OCI-LY1 (cell line): ENCODE measurements around the gene BEND7.

Experiments
- H2AFZ ChIP-seq: fragments of 200-600 bp; sonication (generic), shearing (Covaris generic); 2 replicates; pipeline ENCODE4 v1.6.0; 2014; ENCODE audit warnings: antibody characterized with exemption, mild to moderate bottlenecking, low read length
- H3F3A ChIP-seq: fragments of 200-600 bp; sonication (generic), shearing (Covaris generic); 2 replicates; pipeline ENCODE4 v1.6.0; 2014; ENCODE audit warnings: mild to moderate bottlenecking, antibody characterized with exemption, low read length, moderate library complexity; ENCODE audit not compliant: insufficient read depth
- H3K27ac ChIP-seq: fragments of 200-600 bp; sonication (generic); 2 replicates; pipeline ENCODE4 v1.5.1; 2014; ENCODE audit warnings: low read length, mixed run types, mild to moderate bottlenecking, low read depth; ENCODE audit not compliant: poor library complexity, severe bottlenecking
- H3K27me3 ChIP-seq: fragments of 200-600 bp; sonication (generic); 2 replicates; pipeline ENCODE4 v1.6.0; 2014; ENCODE audit warnings: antibody characterized with exemption, mild to moderate bottlenecking, low read length, moderate library complexity; ENCODE audit not compliant: insufficient read depth
- H3K36me3 ChIP-seq: fragments of 200-600 bp; sonication (generic); 2 replicates; pipeline ENCODE4 v1.6.1; 2014; ENCODE audit warnings: mild to moderate bottlenecking, antibody characterized with exemption, low read length, moderate library complexity, mixed read lengths; ENCODE audit not compliant: insufficient read depth
- H3K4me1 ChIP-seq: fragments of 200-600 bp; sonication (generic); 2 replicates; pipeline ENCODE4 v1.5.1; 2014; ENCODE audit warnings: mild to moderate bottlenecking, low read length, moderate library complexity; ENCODE audit not compliant: insufficient read depth, severe bottlenecking
- H3K4me2 ChIP-seq: fragments of 200-600 bp; sonication (generic), shearing (Covaris generic); 2 replicates; pipeline ENCODE4 v1.6.1; 2014; ENCODE audit warnings: low read length
- H3K4me3 ChIP-seq: fragments of 200-600 bp; sonication (generic); 2 replicates; pipeline ENCODE4 v1.5.1; 2014; ENCODE audit warnings: low read length, low read depth, mild to moderate bottlenecking, mixed read lengths; ENCODE audit not compliant: poor library complexity, severe bottlenecking
- H3K79me2 ChIP-seq: fragments of 200-600 bp; shearing (Covaris generic); 2 replicates; pipeline ENCODE4 v1.6.1; 2016; ENCODE audit warnings: mixed run types, low read length, mixed read lengths; ENCODE audit not compliant: insufficient read depth
- H3K9ac ChIP-seq: fragments of 200-600 bp; sonication (generic), shearing (Covaris generic); 2 replicates; pipeline ENCODE4 v1.6.1; 2014; ENCODE audit warnings: mild to moderate bottlenecking, low read length, mixed read lengths
- H3K9me2 ChIP-seq: fragments of 200-600 bp; sonication (generic), shearing (Covaris generic); 2 replicates; pipeline ENCODE4 v1.6.1; 2014; ENCODE audit warnings: low read depth, mild to moderate bottlenecking, low read length, mixed read lengths
- H3K9me3 ChIP-seq: fragments of 200-600 bp; shearing (Covaris generic); 2 replicates; pipeline ENCODE4 v1.6.1; 2014; ENCODE audit warnings: low read length, mixed read lengths
- H4K20me1 ChIP-seq: fragments of 200-600 bp; sonication (generic), shearing (Covaris generic); 2 replicates; pipeline ENCODE4 v1.6.0; 2016; ENCODE audit warnings: mild to moderate bottlenecking, low read length; ENCODE audit not compliant: insufficient read depth
- CTCF ChIP-seq: fragments of 200-600 bp; sonication (generic), shearing (Covaris generic); IDR thresholded peaks from 2 replicates; pipeline ENCODE4 v1.5.1; 2017; ENCODE audit warnings: mild to moderate bottlenecking, antibody characterized with exemption, low read length, moderate library complexity, mixed read lengths
- EZH2 ChIP-seq: fragments of 200-600 bp; sonication (generic), shearing (Covaris generic); IDR thresholded peaks from 2 replicates; pipeline ENCODE4 v1.8.0; 2017; ENCODE audit warnings: borderline replicate concordance, mixed run types, mild to moderate bottlenecking, antibody characterized with exemption, low read length, moderate library complexity, mixed read lengths

Gene BEND7

GRCh38 chr10:13567030-13567429 lies 38.2 kb upstream of the BEND7 start:
- H2AFZ ChIP-seq: no peak overlapping the region
- H3K36me3 ChIP-seq: no peaks in the 10 kb centered on the region
- no peaks in the 10 kb centered on the region for H3K79me2 ChIP-seq
- no peak overlapping the region for H3K9ac ChIP-seq
- H3K9me2 ChIP-seq: no peaks in the 10 kb centered on the region
- no peaks in the 10 kb centered on the region for H4K20me1 ChIP-seq
- H3K27me3 ChIP-seq: no peaks in the 10 kb centered on the region
- TF ChIP-seq CTCF (no peak), EZH2 (no peak)
- H3F3A ChIP-seq: no peaks in the 10 kb centered on the region
- no peak overlapping the region for H3K4me3 ChIP-seq
- H3K27ac ChIP-seq: no peak overlapping the region
- H3K4me1 ChIP-seq: no peaks in the 10 kb centered on the region
- H3K4me2 ChIP-seq: no peak overlapping the region
- H3K9me3 ChIP-seq: no peaks in the 10 kb centered on the region

- no peak overlapping the region for H3K4me2 ChIP-seq
- no peaks in the 10 kb centered on the region for H3K4me1 ChIP-seq
- H2AFZ ChIP-seq: no peak overlapping the region
- H3K9me2 ChIP-seq: no peaks in the 10 kb centered on the region
- H3K9me3 ChIP-seq: no peaks in the 10 kb centered on the region
- H3K27me3 ChIP-seq: no peaks in the 10 kb centered on the region
- H3K9ac ChIP-seq: no peak overlapping the region
- TF ChIP-seq CTCF (no peak), EZH2 (no peak)
- H3K4me3 ChIP-seq: no peak overlapping the region
- no peaks in the 10 kb centered on the region for H3K79me2 ChIP-seq
- no peaks in the 10 kb centered on the region for H3F3A ChIP-seq
- H3K27ac ChIP-seq: no peak overlapping the region
- no peaks in the 10 kb centered on the region for H3K36me3 ChIP-seq
- no peaks in the 10 kb centered on the region for H4K20me1 ChIP-seq
These were observed 35.8 kb upstream of the BEND7 start for GRCh38 chr10:13564576-13564975.

- Histone ChIP-seq H2AFZ (no peak overlapping the region), H3K9ac (no peak overlapping the region), H3K27ac (no peak overlapping the region), H3K4me1 (no peaks in the 10 kb centered on the region), H3K79me2 (no peaks in the 10 kb centered on the region), H3K36me3 (no peaks in the 10 kb centered on the region), H3F3A (no peaks in the 10 kb centered on the region), H3K4me3 (no peak overlapping the region), H3K9me2 (no peaks in the 10 kb centered on the region), H4K20me1 (no peaks in the 10 kb centered on the region), H3K27me3 (no peaks in the 10 kb centered on the region), H3K4me2 (no peak overlapping the region), H3K9me3 (no peaks in the 10 kb centered on the region)
- TF ChIP-seq CTCF (no peak), EZH2 (no peak)
These were observed 34.9 kb upstream of the BEND7 start for GRCh38 chr10:13563481-13564445.
